Stimulated activated CD8-positive, alpha-beta memory T cell treated with anti-CD3 and anti-CD28 coated beads, Interleukin-4, amount 100 ng/mL, for 4 hours (primary cell): ENCODE results near the gene NECTIN1.

Experiments
- DNase-seq, 2 donors: peaks; one replicate each; pipeline ENCODE4 v3.0.0-alpha.2; 2020; ENCODE audit warnings: low read depth in 2 of 2, low spot score in 1 of 2

The NECTIN1 gene

DNA sequence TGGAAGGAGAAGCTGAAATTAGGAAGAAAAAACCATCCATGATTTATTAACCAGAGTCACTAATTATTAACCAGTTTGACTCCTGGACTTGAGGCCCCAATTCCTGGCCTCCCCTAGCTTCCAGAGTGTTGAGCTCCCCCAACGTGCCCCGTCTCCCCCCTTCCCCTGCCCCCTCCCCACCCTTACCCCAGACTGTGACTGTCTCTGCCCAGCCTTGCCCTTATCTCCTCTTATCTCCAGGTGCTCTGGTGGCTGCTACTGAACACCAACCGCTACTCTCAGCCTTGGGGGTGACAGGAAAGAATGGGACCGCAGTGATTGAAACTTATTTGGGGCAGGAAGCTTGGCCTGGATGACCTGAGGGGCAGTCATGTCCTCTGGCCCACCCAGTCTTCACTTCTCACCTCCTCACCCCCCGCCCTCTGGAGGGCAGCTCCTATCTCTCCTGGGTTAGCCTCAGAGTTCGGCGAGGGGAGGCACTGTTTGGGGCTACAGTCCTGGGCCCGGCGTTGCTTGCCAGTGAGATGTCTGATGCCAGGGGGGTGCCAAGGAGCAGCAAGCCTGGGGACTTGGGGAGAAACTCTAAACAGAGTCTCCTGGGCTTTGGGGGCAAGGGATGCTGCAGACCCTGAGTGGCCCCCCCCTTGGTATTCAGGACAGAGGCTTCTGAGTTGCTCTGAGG is 15.5 kb downstream of the NECTIN1 start:
- no peak for DNase-seq

DNA sequence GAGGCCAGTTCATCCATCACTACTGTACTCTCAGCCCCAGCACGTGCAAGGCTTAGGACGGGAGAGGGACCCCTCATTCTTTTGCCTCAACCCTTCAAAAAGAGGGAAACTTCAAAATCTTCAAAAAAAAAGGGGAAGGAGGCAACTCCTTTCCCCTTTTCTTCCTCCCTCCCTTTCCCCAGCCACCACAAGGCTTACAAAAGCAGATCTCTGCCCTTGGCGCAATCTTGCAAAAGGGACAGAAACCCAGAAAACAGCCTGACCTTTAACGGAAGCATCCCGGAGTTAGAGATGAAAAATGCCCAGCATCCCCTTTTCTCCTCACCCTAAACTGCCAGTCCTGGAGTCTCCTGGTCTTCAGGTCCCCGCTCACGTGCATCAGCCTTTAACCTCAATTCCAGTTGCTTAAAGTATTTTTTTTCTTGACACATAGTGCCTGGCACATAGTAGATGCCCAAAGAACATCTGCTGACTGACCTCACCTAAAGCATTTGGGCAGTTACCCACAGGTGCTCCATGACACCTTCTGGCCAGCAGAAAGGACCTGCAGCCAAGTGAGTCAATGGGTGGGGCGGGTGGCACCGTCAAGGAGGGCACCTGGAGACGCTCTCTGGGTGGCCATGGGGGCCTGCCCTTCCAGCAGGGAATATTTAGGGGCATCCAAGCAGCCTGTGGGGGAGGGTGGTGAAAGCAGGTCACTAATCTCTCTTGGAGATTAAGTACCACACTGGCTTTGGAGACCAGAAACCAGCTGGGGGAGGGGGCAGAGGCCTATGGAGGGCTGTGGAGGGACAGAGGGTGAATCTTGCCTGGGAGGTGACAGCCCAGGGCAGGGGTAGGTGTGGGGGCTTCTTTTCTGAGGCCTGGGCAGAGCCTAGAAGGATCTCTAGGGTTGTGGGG is 16.3 kb downstream of the NECTIN1 start:
- no peak for DNase-seq

DNA sequence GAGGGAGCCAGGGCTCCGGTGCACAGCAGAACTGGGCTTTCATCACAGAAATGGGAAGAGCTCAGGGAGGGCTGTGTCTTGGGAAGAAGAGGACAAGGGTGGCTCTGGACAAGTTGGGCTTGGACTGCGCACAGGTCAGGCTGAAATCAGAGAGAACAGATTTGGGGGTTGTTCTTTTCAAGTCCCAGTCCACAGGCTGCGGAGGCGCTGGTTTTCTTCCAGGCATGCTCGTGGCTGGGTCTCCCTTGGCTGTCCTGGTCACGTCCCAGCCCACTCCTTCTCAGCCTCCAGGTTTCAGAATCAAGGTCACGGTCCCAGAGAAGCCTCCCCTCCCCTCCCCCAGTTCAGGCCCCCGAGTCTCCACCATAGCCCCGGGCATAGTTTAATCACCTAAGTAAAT is 17.0 kb downstream of the NECTIN1 start:
- DNase-seq, result no peak

DNA sequence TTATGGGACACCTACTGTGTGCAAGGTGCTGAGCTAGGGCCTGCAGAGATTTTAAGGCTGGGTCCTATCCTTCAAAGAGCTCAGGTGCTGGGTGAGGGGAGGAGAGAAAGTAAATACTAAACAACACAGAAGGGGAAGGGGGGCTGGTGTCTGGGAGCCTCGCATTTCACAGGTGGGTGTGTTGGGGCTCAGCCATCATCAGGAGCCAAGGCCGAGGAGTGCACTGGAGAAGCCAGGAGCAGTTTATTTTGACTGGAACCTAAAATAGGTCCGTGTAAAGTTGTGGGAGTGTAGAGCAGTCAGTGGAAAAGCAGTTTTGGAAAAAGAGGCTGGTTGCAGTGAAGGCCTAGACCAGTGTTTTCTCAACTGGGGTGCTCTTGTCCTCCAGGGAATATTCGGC is 17.5 kb downstream of the NECTIN1 start:
- DNase-seq, result no peak

DNA sequence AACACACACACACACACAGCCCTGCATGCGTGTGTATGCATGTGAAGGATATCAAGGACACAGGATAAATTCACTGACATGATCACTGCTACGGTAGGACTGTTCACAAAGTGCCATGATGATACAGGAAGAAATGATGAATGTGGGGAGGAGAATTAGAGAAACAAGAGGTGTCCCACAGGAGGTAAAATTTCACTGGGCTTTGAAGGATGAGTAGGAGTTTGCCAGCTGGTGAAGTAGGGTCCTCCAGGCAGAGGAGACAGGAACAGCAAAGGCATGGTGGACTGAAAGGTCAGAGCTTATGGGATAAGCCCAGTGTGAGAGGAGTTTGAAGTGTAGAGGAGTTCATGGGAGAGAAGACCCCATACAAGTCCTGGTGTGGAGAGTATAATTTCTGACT is 18.6 kb downstream of the NECTIN1 start:
- DNase-seq, result no peak

DNA sequence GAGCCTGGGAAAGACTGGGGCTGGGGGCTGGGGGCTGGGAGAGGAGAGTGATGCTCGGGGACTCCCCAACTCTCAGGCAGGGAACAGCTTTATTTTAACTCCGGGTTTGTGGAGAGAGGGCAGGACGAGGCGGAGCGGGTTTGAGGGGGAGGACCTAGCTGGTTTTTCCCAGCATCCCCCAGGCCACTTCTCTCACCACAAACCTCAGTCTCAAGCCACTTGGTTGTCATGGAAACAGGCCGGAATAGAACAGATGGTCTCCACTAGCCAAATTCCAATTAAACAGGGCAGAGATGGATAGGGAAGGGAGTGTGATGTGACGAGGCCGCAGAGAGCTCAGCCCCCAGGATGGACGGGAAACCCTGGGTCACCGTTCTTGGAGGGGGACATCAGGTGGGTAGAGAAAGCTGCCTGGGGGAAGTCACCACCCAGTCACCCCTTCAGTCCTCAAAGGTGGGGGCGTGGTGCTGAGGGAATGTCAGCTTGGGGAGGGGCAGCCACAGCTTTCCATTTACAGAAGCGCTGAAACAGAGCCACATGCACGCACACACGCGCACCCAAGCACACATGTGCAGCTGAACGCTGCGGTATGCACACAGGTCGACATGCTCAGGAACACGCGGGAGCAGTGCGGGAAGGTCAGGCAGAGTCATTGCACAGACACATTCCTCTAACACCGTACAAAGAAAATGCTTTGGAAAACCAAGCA is 19.2 kb downstream of the NECTIN1 start:
- no peak for DNase-seq

DNA sequence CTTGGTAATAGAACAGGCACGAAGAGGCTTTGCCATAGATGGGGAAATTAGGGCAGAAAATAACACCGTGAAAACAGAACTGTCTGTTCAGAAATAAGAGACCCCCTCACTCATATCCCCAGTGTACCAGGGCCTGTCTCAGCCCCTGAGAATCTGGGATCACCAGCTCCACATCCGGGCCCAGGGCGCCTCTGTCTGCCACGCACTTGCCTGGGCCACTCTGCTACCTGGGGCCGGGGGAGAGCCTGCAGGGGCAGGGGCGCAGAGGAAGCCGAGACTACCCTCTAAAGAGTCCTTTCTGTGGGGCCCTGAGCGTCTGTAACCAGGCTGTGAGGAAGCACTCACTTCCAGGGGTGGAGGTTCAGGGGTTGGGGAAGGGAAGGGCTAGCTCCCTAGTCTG is 19.8 kb downstream of the NECTIN1 start:
- DNase-seq, result no peak

DNA sequence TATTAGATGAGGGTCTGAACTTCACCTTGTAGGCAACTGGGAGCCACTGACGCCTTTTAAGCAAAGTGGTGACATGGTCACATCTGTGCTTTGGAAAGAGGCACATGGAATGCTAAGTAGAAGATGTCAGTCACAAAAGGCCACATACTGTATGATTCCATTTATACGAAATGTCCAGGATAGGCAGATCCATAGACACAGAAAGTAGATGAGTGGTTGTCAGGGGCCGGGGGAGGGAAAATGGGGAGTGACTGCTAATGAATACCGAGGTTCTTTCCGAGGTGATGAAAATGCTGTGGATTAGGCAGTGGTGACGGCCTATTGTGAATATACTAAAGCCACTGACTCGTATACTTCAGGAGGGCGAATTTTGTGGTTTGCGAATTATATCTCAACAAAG is 20.6 kb downstream of the NECTIN1 start:
- no peak for DNase-seq

DNA sequence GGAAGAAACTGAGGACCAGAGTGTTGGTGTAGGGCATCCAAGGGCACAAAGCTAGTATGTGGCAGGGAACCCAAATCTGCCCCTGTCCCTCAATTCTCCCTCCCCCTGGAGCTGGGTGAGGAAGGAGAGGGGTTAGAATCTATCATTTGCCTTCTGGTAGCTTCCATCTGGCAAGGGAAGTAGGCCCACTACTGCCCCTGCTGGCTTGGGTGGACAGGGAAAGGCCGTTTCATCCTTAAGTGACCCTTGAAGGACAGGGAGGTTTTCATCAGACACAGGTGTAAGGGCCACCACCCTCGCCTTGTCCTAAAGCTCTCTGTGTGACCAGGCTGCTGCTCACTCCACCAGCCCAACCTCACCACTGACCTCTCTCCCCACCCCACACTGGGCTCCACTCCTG is 22.1 kb downstream of the NECTIN1 start:
- DNase-seq, result no peak

DNA sequence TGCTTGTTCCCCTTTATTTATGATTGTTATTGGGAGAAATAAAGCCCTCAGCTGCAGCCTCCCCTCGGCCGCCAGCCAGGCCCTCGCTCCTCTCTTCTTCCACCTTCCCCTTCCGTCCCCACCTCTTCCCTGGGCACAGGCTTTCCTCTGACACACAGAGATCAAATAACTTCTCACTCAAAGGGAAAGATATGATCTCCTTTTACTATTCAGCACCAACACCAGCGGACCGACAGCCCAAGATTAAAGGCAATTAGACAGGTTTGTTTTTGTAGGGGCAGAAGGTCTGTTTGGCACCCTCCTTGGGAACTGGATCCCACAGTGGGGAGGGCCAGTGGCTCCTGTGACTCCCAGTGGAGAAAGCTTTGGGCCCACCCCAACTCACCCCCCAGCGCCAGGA is 23.0 kb downstream of the NECTIN1 start:
- DNase-seq, result no peak

DNA sequence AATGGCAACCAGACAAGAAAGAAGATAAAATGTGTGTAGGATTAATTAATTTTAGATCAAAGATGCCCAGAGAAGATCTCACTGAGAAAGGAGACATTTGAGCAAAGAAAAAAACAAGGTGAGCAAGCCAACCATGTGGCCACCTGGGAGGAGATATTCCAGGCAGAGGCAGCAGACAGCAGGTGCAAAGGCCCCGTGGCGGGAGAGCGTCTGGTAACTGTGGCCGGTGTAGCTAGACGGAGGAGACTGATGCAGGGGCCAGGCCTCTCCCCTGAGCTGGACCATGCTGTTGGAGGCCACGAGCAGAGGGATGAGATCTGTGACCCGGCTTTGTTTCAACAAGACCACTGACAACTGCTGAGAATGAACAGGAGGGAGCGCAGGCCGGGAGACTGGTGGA is 23.6 kb downstream of the NECTIN1 start:
- DNase-seq, result no peak

DNA sequence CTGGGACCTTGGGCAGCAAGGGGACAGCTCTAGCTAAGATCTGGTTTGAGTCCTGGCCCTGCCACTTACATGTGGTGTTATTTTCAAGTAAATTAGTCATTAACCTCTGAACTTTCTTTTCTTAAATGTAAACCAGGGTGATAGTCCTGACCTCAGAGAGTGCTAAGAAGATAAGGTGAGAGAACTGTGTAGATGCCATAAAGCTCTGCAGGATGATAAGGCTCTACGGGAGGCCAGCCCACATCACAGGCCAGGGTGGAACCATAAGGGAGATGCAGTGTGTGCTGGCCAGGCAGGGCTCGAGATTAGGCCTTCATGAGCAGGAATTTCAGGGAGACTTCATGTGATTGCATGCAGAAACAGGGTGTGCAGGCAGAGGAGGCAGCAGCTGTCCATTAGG is 24.2 kb downstream of the NECTIN1 start:
- no peak for DNase-seq

DNA sequence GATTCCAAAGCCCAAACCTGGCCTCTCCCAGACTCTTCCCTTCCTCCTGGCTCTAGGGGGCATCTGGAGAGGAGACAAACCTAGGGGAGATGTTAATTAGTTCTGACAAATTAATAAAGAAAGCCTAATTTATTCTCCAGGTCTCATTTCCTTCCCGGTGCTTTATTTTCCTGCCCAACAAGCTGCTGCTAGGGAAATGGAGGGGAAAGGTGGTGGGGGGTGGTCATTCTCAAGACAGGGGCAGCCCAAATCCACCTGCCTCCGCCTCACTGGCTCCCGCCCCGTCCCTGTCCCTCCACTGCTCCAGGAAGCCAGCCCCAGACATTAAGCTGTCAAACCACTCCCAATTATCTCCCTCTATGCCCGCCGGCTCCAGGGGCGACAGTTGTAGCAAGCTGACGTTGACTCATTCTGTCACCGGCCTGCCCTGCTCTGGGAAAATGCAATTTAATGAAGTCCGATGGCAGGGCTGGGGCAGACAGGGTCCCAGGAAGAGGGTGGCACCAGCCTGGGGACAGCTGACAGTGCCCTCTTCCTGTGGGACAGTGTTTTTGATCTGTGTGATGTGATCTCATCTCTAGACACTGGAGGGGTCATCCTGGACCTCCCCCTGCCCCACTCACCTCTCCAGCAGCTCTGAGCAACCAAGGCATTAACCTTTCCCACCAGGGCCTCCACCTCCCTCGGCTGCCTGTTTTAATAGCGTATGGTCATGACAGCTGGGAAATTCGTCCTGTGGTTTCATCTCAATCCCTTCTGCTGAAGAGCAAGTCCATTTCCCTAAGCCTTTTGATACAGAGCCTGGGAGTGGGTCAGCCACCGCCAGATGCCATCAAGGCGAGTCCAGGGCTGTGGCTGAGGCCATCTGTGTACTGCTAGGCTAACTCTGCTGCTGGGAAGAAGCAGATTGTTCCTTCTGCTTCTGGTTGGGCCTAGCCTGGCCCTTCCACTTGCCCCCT is 27.1 kb downstream of the NECTIN1 start:
- DNase-seq, result no peak

DNA sequence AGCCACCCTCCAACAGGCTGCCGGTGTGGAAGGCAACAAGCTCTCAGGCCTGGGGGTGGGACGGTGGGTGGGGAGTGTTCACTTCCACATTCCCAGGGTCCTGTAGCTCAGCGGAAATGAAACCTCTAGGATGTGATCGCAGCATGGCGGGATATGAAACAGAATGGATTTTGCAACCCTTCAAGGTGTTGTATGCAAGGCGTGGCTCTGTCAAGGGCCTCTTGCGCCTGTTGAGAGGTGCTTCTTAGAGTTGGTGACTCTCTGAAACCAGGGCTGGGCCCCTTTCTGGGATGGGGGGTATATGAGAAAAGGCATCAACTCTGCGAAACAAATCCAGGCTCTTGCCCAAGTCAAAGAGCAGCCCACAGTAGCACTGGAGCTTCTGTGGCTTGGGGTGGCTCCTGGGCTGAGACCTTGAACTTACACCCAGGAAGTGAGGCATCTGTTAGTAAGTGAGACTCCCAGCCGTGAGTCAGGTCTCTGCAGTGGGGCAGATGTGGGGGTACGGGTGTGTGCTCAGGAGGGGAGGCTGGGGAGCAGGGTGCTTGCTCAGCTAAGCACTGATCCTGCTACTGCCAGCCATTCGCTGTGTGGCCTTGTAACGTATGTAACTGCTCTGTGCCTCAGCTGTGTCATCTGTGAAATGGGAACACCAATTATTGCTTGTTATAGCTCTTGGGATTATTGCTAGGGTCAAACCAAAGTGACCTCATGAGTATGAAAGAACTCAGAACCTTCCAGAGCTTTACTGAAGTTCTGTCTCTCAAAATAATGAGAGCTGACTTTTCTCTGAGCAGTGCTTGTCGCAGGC is 28.3 kb downstream of the NECTIN1 start:
- no peak for DNase-seq

DNA sequence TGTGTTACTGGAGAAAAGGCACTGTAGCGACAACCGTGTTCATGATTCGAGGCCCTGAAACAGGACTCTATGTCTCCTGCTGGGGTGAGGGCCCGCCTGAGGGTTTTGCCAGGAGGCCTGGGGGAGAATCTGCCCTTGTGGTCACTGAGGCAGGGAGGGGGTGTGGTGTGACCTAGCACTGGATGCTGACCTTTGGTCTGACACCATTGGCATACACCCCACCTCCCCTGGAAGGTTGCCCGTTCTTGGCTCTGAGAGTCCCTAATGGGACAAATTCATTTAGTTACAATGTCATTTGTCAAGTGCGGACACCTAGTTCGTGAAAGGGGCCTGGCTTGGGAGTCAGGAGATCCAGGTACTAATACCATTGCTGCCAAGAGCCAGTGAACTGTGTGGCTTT is 29.0 kb downstream of the NECTIN1 start:
- DNase-seq, result no peak

DNA sequence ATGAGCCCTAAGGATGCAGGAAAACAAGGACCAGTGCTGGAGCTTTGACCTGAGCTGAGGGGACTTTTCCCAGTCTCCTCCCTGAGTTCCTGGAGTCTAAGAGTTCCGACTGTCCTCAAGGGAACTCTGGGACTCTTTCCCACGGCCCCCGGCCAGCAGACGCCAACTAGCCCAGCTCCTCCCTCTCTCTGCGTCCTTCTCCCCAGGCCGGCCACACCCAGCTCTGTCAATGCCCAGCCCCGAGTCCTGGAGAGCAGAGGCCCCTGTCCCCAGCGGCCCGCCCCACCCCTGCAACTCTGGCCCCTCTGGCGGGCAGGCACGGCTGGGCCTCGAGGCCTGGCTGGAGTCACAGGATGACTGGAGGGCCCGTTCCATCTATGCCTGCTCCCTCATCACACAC is 29.8 kb downstream of the NECTIN1 start:
- DNase-seq, result no peak

DNA sequence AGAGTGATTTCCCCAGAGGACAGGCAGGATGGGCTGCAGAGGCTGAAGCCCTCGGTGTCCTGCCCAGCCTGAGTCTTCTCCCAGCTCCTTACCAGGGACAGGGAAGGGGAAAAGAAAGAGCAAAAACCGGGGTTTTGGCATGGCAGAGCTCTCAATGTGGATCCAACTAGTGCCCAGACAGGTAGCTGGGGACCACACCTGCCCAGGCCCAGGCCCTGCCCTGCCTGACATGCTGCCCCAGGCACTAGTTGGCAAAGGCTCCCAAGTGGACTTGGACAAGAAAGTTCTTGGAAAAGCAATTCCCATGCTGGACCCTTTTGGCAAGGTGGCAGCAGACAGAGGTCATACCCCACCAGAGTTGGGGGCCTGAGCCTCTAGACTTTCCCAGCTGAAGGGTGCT is 31.1 kb downstream of the NECTIN1 start:
- no peak for DNase-seq

DNA sequence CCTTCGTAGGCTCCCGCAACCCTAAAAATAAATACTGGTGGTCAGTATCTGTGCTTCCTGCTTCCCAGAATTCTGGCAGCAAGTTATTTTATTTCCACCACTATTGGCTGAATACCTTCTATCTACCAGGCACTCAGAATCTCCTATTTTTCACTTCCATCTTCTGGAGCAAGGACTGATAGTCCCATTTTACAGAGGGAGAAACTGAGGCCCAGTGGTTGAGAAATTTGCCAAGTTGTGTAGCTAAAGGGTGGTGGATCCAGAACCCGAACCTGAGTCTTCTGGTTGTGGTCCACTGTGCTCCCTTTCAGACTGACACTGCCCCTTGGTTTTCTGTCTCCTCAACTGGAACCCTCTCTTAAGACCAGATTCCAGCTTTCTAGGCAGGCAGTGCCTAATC is 31.6 kb downstream of the NECTIN1 start:
- no peak for DNase-seq

DNA sequence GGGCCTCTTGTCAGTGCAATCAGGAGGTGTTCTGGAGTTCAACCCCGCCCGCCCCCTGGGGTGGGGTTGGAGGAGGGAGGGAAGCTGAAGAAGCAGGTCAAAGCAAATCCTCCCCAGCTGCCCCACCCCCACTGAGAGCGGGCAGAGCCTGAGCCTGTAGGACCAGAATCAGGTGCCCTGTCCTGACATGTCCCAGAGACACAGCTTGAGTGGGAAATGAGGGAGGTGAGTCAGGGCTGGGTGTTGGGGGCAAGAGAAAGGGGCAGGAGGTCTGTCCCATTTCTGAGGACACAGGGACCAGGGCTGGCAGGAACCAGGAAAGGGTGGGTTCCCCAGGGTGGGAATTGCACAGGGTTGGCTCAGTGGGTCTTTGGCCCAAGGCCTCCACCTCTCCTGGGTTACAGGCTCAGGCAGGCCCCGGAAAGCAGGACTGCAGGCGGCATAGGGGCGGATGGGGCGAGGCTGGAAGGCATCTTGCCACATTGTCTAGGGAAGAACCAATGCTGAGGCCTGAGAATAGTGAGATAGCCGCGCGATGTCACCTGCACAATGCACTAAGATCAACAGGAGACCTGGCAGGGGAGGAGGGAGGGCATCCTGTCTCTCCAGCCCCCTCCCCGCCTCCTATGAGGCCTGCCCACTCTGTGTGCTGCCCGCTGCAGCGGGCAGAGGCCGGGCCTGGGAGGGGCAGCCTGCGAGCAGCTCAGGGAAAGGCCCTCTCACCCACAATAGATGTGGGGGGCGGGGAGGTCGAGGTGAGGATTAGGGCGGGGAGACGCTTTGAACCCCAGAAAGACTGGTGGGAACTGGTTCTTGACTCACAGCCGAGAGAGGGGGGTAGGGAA is 32.4 kb downstream of the NECTIN1 start:
- DNase-seq, result no peak
